PC-9 (cell line): ENCODE data around the gene TSPYL6. TPM values are rescaled to one million over a fixed set of nuclear protein-coding genes. Genes with fewer than 3 reads are reported as not detected.

Experiments used
- BruUV-seq: library from RNA; stranded (reverse); fragments of 400-500 nt; replicated peaks from 2 replicates; lab custom pipeline; 2021; lab: Mats Ljungman, UMichigan
- CTCF ChIA-PET: fragments of 300-600 bp; sonication (Branson Sonifier 250); formaldehyde crosslinking; loops from one replicate; lab custom pipeline; 2022; ENCODE audit warnings: antibody characterized with exemption; lab: Charles Lee
- POLR2A ChIA-PET: fragments of 300-600 bp; sonication (Branson Sonifier 250); formaldehyde crosslinking; loops from one replicate; lab custom pipeline; 2022; ENCODE audit warnings: antibody characterized with exemption; ENCODE audit not compliant: unreplicated experiment; lab: Charles Lee
- DNase-seq, 2 experiments: peaks; one replicate each; pipeline versions ENCODE4 v3.0.0 to v3.0.0-alpha.2; 2015 to 2022; ENCODE audit warnings: mixed read lengths in 1 of 2
- H2AFZ ChIP-seq: fragments of 200-600 bp; sonication (generic); 2 replicates; pipeline ENCODE4 v1.8.1; 2017; ENCODE audit warnings: antibody characterized with exemption
- H3F3A ChIP-seq: fragments of 200-600 bp; sonication (generic); 2 replicates; pipeline ENCODE4 v1.8.1; 2017; ENCODE audit warnings: antibody characterized with exemption, mild to moderate bottlenecking, low read depth; ENCODE audit not compliant: insufficient read depth
- H3K27ac ChIP-seq: fragments of 200-600 bp; sonication (generic); 2 replicates; pipeline ENCODE4 v1.6.1; 2016; ENCODE audit warnings: mixed run types
- H3K27me3 ChIP-seq: fragments of 200-600 bp; sonication (generic); 2 replicates; pipeline ENCODE4 v1.6.1; 2016; ENCODE audit warnings: low read depth, mixed run types; ENCODE audit not compliant: insufficient read depth
- H3K36me3 ChIP-seq: fragments of 200-600 bp; sonication (generic); 2 replicates; pipeline ENCODE4 v1.6.1; 2016; ENCODE audit warnings: low read depth, mixed run types
- H3K4me1 ChIP-seq: fragments of 200-600 bp; sonication (generic); replicated peaks from 2 replicates; pipeline ENCODE4 v1.6.1; 2016; ENCODE audit warnings: mixed run types; ENCODE audit not compliant: insufficient read depth
- H3K4me2 ChIP-seq: fragments of 200-600 bp; sonication (generic); 2 replicates; pipeline ENCODE4 v1.6.1; 2017; ENCODE audit warnings: mixed run types
- H3K4me3 ChIP-seq: fragments of 200-600 bp; sonication (generic); 2 replicates; pipeline ENCODE4 v1.6.1; 2016; ENCODE audit warnings: mixed run types
- H3K79me2 ChIP-seq: fragments of 200-600 bp; sonication (generic); 2 replicates; pipeline ENCODE4 v1.6.1; 2017; ENCODE audit warnings: low read depth, mixed run types
- H3K9me2 ChIP-seq: fragments of 200-600 bp; sonication (generic); 2 replicates; pipeline ENCODE4 v1.8.1; 2017; ENCODE audit warnings: mild to moderate bottlenecking; ENCODE audit not compliant: insufficient read depth
- H3K9me3 ChIP-seq: fragments of 200-600 bp; sonication (generic); 2 replicates; pipeline ENCODE4 v1.8.1; 2016; ENCODE audit warnings: low read depth; ENCODE audit not compliant: insufficient read depth
- H4K20me1 ChIP-seq: fragments of 200-600 bp; sonication (generic); 2 replicates; pipeline ENCODE4 v1.8.1; 2017; ENCODE audit not compliant: insufficient read depth
- EZH2 ChIP-seq: fragments of 200-600 bp; sonication (generic); IDR thresholded peaks from 2 replicates; pipeline ENCODE4 v1.8.0; 2017; ENCODE audit warnings: antibody characterized with exemption, low read depth
- intact Hi-C: fragments of 100-400 bp; cut with micrococcal nuclease; formaldehyde crosslinking; loops from one replicate; pipeline ENCODE4 v1.10.0; 2022; ENCODE audit not compliant: unreplicated experiment
- total RNA-seq: library from RNA; stranded (reverse); gene quantifications from 2 replicates; pipeline ENCODE4 v1.2.3, GENCODE V29; 2021
- TF ChIP-seq, protein P1 (sequence below): fragments of 200-600 bp; sonication (generic); conservative IDR thresholded peaks from 2 replicates; pipeline ENCODE4 v1.6.1; 2017; ENCODE audit warnings: mixed run types, antibody characterized with exemption, mild to moderate bottlenecking, moderate library complexity

The TSPYL6 gene
- total RNA-seq, 1 experiment from 2014 or later, result not detected

DNA sequence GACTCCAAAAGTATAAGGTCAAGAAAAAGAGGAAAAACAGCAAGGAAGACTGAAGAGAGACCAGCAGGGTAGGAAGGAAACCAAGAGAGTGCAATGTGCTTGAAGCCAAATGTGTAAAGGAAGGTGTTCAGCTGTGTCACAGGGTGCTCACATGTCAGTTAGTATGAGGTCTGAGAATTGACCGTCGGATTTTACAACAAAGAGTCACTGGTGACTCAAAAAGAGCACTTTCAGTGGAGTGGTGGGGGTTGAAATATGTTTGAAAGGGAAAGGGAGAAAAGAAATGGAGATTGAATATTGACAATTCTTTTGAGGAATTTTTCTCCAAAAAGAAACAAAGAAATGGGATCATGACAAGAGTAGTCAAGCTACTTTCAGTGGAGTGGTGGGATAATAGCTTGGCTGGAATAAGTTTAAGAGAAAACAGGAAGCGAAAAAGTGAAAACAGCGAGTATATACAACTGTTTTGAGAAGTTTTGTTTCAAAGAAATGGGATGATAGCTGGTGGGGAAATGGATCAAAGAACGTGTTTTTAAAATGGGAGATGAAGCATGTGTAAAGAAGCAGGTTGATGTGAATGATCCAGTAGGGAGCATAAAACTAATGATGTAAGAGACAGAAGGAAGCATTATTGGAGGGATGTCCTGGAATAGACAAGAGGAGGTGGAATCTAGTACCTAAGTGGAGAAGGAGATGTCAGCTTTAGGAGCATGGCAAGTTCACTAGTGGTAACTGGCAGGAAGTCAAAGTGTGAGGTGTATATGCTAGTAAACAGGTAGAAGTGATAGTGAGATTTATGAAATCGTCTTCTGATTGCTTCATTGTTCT is 3.6 kb upstream of the TSPYL6 start:
- Histone ChIP-seq H3K9me3 (no peaks in the 10 kb centered on the region), H4K20me1 (no peaks in the 10 kb centered on the region), H2AFZ (no peak overlapping the region), H3K27me3 (no peaks in the 10 kb centered on the region), H3K36me3 (no peaks in the 10 kb centered on the region), H3F3A (no peaks in the 10 kb centered on the region), H3K27ac (no peak overlapping the region), H3K4me3 (no peak overlapping the region), H3K4me2 (no peak overlapping the region), H3K9me2 (0 out of 2 replicates have a peak, but pooled peaks cover 7% of the 10 kb centered on the region), H3K79me2 (no peaks in the 10 kb centered on the region), H3K4me1 (no peaks in the 10 kb centered on the region)
- no TSS peak for BruUV-seq
- DNase-seq, result peak in 1 of 2 experiments; percentile 28
- TF ChIP-seq, protein P1, sequence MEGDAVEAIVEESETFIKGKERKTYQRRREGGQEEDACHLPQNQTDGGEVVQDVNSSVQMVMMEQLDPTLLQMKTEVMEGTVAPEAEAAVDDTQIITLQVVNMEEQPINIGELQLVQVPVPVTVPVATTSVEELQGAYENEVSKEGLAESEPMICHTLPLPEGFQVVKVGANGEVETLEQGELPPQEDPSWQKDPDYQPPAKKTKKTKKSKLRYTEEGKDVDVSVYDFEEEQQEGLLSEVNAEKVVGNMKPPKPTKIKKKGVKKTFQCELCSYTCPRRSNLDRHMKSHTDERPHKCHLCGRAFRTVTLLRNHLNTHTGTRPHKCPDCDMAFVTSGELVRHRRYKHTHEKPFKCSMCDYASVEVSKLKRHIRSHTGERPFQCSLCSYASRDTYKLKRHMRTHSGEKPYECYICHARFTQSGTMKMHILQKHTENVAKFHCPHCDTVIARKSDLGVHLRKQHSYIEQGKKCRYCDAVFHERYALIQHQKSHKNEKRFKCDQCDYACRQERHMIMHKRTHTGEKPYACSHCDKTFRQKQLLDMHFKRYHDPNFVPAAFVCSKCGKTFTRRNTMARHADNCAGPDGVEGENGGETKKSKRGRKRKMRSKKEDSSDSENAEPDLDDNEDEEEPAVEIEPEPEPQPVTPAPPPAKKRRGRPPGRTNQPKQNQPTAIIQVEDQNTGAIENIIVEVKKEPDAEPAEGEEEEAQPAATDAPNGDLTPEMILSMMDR, result no peak
- no peak for TF ChIP-seq EZH2
- POLR2A ChIA-PET, result no interaction called here
- intact Hi-C loops, result no loop called here
- CTCF ChIA-PET, result no interaction called here

DNA sequence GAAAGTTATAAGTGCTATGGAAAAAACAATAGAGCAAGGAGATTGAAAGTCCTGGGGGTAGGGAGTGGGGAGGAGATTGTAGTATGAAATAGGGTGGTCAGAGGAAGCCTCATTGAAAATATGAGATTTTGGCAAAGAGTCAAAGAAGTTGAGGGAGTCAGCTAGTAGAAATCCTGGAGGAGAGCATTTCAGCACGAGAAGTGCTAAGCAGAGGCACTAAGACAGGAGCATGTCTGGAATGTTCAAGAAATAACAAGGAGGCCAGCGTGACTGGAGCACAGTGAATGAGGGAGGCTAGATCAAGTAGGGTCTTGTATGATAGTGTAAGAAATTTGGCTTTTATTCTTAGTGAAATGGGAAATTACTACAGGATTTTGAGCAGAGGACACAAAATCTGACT is 2.1 kb upstream of the TSPYL6 start:
- no TSS peak for BruUV-seq

DNA sequence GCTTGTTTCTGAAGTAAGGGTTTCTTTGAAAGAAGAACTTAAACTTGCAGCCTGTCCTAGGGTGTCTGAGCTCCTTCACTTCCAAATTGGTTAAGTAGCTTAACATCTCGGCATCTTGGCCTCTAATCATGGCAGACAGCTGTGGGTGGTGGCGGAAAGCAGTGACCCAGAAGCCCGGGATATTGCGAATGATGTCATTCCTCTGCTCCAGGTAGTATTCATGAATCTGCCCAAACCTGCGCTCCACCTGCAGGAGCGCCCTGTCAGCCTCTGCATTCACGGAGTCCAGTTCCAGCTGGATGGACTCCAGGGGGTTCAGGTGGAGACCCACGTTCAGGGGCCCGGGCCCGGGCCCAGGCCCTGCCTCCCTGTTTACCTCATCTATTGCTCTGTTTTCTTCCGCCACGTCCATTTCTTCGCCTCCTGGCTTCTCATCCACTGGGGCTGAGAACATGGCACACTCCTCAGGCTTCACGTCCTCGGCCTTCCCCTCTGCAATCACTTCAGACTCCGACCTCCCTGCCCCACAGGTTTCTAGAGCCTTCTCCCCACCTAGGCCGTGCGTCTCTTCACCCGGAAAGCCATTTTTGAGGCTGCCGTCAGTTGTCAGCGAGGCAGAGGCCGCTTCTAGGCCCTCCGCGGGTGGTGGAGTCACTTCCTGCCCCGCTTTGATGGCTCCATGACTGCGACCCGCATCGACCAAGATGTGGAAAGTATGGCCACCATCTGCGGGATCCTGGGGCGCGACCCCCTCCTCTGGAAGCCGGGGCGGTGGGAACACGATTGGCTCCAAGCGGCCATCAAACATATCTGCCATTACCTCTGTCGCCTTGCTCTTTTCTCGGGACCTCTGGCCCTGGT is 569 bp downstream of the TSPYL6 start:
- Histone ChIP-seq H3K9me2 (0 out of 2 replicates have a peak, but pooled peaks cover 7% of the 10 kb centered on the region), H3K9me3 (no peaks in the 10 kb centered on the region), H3K4me3 (no peak overlapping the region), H3K27ac (no peak overlapping the region), H3K79me2 (no peaks in the 10 kb centered on the region), H4K20me1 (no peaks in the 10 kb centered on the region), H3K4me1 (no peaks in the 10 kb centered on the region), H3F3A (no peaks in the 10 kb centered on the region), H3K27me3 (no peaks in the 10 kb centered on the region), H3K4me2 (no peak overlapping the region), H2AFZ (no peak overlapping the region), H3K36me3 (no peaks in the 10 kb centered on the region)
- TF ChIP-seq, protein P1, result no peak
- no peak for TF ChIP-seq EZH2
- ChIA-PET POLR2A (no interaction called here), CTCF (no interaction called here)
- no peak for DNase-seq
- intact Hi-C loops, result no loop called here
- BruUV-seq, result no TSS peak

More for the DNA sequence above, 2.1 kb upstream of the TSPYL6 start:
- intact Hi-C loops, result no loop called here
- H3K4me2 ChIP-seq, result no peak overlapping the region
- H3K9me2 ChIP-seq, result 0 out of 2 replicates have a peak, but pooled peaks cover 7% of the 10 kb centered on the region
- POLR2A ChIA-PET, result no interaction called here
- no peak overlapping the region for H3K27ac ChIP-seq
- H3K9me3 ChIP-seq, result no peaks in the 10 kb centered on the region
- H3K36me3 ChIP-seq, result no peaks in the 10 kb centered on the region
- no peaks in the 10 kb centered on the region for H3K27me3 ChIP-seq
- no peaks in the 10 kb centered on the region for H3F3A ChIP-seq
- no peaks in the 10 kb centered on the region for H3K79me2 ChIP-seq
- H3K4me3 ChIP-seq, result no peak overlapping the region
- H3K4me1 ChIP-seq, result no peaks in the 10 kb centered on the region
- TF ChIP-seq, protein P1, result no peak
- no peak for TF ChIP-seq EZH2
- CTCF ChIA-PET, result no interaction called here
- H2AFZ ChIP-seq, result no peak overlapping the region
- DNase-seq, result no peak
- H4K20me1 ChIP-seq, result no peaks in the 10 kb centered on the region
